ENCODE data around the gene TBC1D22A. TPM values are rescaled to one million over a fixed set of nuclear protein-coding genes. Genes with fewer than 3 reads are reported as not detected.
A peak's percentile ranks its signal among the peaks of the same experiment; 100 is the strongest.

TBC1D22A gene
- polyA plus RNA-seq, 1 of the 3 experiments (the other 2 are of a cell fraction), result 16.5 TPM

GRCh38 chr22:46761017-46761416 is 1.4 kb upstream of the TBC1D22A start:
- ChIA-PET POLR2A (interaction anchor here (0.6 to 1.0 kb wide), 2 partner anchors 19 to 816 kb away, joined by 3 read pairs; no protein-coding TSS in a partner anchor), CTCF (interaction anchor here (0.7 to 1.5 kb wide), 4 partner anchors 22 to 197 kb away, joined by 3 to 5 read pairs (median 3); partner anchors contain the start of gene CERK)
- Histone ChIP-seq H2AFZ (ENCODE audit: low read depth) (no peak overlapping the region), H4K20me1 (ENCODE audit: insufficient read depth) (peaks cover 4% of the 10 kb centered on the region; the same call in 1 of the 2 replicates), H3K27ac (ENCODE audit: low read depth in 2 of 2, low read length in 1 of 2) (no peak overlapping the region), H3K9me3 (no peaks in the 10 kb centered on the region; the same call in 1 of the 2 replicates), H3K4me1 (ENCODE audit: control insufficient read depth in 1 of 2, insufficient read depth in 2 of 2, low read depth in 1 of 2, low read length in 1 of 2) (peaks cover 11 to 14% of the 10 kb centered on the region in 2 experiments; a peak in 2 of 4 replicates), H3K36me3 (replicated peaks in 1 of 2; ENCODE audit: control insufficient read depth in 1 of 2, insufficient read depth in 2 of 2, low read length in 1 of 2) (peaks cover 0 to 3% of the 10 kb centered on the region in 2 experiments), H3K9me2 (no peaks in the 10 kb centered on the region), H3K79me2 (ENCODE audit: insufficient read depth) (peaks cover 57% of the 10 kb centered on the region), H3K4me3 (ENCODE audit: low read depth in 2 of 2, low read length in 1 of 2) (peak overlapping the region; percentile 75 to 98; a peak in 3 of 4 replicates), H3K4me2 (peak overlapping the region; percentile 84), H3F3A (replicated peaks; ENCODE audit: insufficient read depth) (peaks cover 14% of the 10 kb centered on the region), H3K9ac (peak overlapping the region; percentile 97; the same call in 1 of the 2 replicates), H3K27me3 (ENCODE audit: insufficient read depth) (no peaks in the 10 kb centered on the region)
- 90% methylated on average over 6 of the region's 6 CpGs for WGBS (ENCODE audit: low lambda C conversion rate)
- TF ChIP-seq FOSL2 (IDR thresholded peaks at IDR 0.05; ENCODE audit: borderline replicate concordance, low read depth) (no peak), RAD21 (IDR thresholded peaks at IDR 0.05; ENCODE audit: low read length) (no peak), USF1 (IDR thresholded peaks at IDR 0.05; ENCODE audit: borderline replicate concordance, low read depth) (no peak), MAX (IDR thresholded peaks at IDR 0.05; ENCODE audit: low read depth) (no peak)
- DNase-seq, result peak; percentile 4

- Histone ChIP-seq H3F3A (replicated peaks; ENCODE audit: insufficient read depth) (peaks cover 10% of the 10 kb centered on the region), H3K27ac (ENCODE audit: low read depth in 2 of 2, low read length in 1 of 2) (peak overlapping the region; percentile 78 to 85), H3K9me2 (no peaks in the 10 kb centered on the region), H3K27me3 (ENCODE audit: insufficient read depth) (no peaks in the 10 kb centered on the region), H3K4me3 (ENCODE audit: low read depth in 2 of 2, low read length in 1 of 2) (peak overlapping the region; percentile 75 to 98), H3K4me2 (peak overlapping the region; percentile 84), H3K9ac (peak overlapping the region; percentile 97), H3K4me1 (ENCODE audit: control insufficient read depth in 1 of 2, insufficient read depth in 2 of 2, low read depth in 1 of 2, low read length in 1 of 2) (peaks cover 11 to 14% of the 10 kb centered on the region in 2 experiments; a peak in 2 of 4 replicates), H3K36me3 (replicated peaks in 1 of 2; ENCODE audit: control insufficient read depth in 1 of 2, insufficient read depth in 2 of 2, low read length in 1 of 2) (peaks cover 0 to 3% of the 10 kb centered on the region in 2 experiments), H2AFZ (ENCODE audit: low read depth) (peak overlapping the region; percentile 81), H4K20me1 (ENCODE audit: insufficient read depth) (peaks cover 4% of the 10 kb centered on the region; the same call in 1 of the 2 replicates), H3K79me2 (ENCODE audit: insufficient read depth) (peaks cover 63% of the 10 kb centered on the region), H3K9me3 (no peaks in the 10 kb centered on the region)
- 2% methylated on average over 17 of the region's 17 CpGs for WGBS (ENCODE audit: low lambda C conversion rate)
- ChIA-PET POLR2A (interaction anchor here (0.6 to 2.1 kb wide), 9 partner anchors 7 to 815 kb away, joined by 3 to 7 read pairs (median 3); no protein-coding TSS in a partner anchor), CTCF (interaction anchor here (0.6 to 1.6 kb wide), 7 partner anchors 14 to 220 kb away, joined by 3 to 7 read pairs (median 4); no protein-coding TSS in a partner anchor)
- no peak for TF ChIP-seq REST (IDR thresholded peaks at IDR 0.05; ENCODE audit: low read depth, low read length)
- no peak for TF ChIP-seq JUND (IDR thresholded peaks at IDR 0.05)
- TF ChIP-seq CTCF (IDR thresholded peaks at IDR 0.05), result no peak
- no peak for TF ChIP-seq TEAD4 (IDR thresholded peaks at IDR 0.05; ENCODE audit: borderline replicate concordance, insufficient read depth)
- no peak for TF ChIP-seq POLR2AphosphoS5 (IDR thresholded peaks at IDR 0.05; ENCODE audit: low read depth, low read length)
- TF ChIP-seq YY1 (IDR thresholded peaks at IDR 0.05; ENCODE audit: low read depth), result no peak
- TF ChIP-seq RFX5 (IDR thresholded peaks at IDR 0.05; ENCODE audit: low read length), result no peak
- TF ChIP-seq RCOR1 (IDR thresholded peaks at IDR 0.05; ENCODE audit: low read length), result no peak
- TF ChIP-seq TAF1 (IDR thresholded peaks at IDR 0.05; ENCODE audit: borderline replicate concordance, low read depth, low read length), result no peak
- TF ChIP-seq ELF1 (IDR thresholded peaks at IDR 0.05), result no peak
- TF ChIP-seq TCF12 (IDR thresholded peaks at IDR 0.05), result no peak
- TF ChIP-seq NRF1 (IDR thresholded peaks at IDR 0.05; ENCODE audit: low read depth, low read length), result no peak
- no peak for TF ChIP-seq SIN3A (IDR thresholded peaks at IDR 0.05; ENCODE audit: borderline replicate concordance, low read depth, low read length)
- TF ChIP-seq RXRA (IDR thresholded peaks at IDR 0.05; ENCODE audit: borderline replicate concordance, low read depth), result no peak
- no peak for TF ChIP-seq USF1 (IDR thresholded peaks at IDR 0.05; ENCODE audit: borderline replicate concordance, low read depth)
- no peak for DNase-seq
These were observed 762 bp upstream of the TBC1D22A start for GRCh38 chr22:46761539-46762237.
